Panc1 (cell line): ENCODE results near the gene CD48.

Experiments used
- CTCF ChIP-seq: fragments of 450-650 bp; IDR thresholded peaks from 2 replicates; pipeline ENCODE4 v1.5.1; 2017; ENCODE audit warnings: mild to moderate bottlenecking
- SIN3A ChIP-seq: IDR thresholded peaks from 2 replicates; pipeline ENCODE4 v1.6.1; 2012; ENCODE audit warnings: low read depth, mild to moderate bottlenecking, low read length, moderate library complexity, borderline replicate concordance; ENCODE audit not compliant: insufficient read depth

- no peak for TF ChIP-seq CTCF
- TF ChIP-seq SIN3A: no peak
Measured at GRCh38 chr1:160671603-160672517, 39.8 kb downstream of the CD48 start.
